Measurements from ENCODE around the gene SFT2D2.
"Not testable (repeated sequence)": the region's sequence is repeated elsewhere in the genome, so short reads cannot be mapped to it uniquely, and the experiment has no call there.

SFT2D2 gene

DNA sequence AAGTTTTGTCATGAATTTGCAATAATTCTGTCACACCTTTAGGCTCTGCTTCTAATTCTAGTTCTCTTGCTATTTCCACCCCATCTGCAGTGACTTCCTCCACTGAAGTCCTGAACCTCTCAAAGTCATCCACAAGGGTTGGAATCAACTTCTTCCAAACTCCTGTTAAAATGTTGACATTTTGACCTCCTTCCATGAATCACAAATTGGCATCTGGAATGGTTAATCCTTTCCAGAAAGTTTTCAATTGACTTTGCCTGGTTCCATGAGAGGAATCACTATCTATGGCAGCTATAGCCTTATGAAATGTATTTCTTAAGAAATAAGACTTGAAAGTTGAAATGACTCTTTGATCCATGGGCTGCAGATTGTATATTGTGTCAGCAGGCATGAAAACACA is 19.7 kb upstream of the SFT2D2 start:
- H2BK5ac ChIP-seq (ENCODE audit: low read depth, low read length, poor library complexity, severe bottlenecking) = no peak overlapping the region
- no peak for DNase-seq
- H2BK120ac ChIP-seq (ENCODE audit: low read depth, low read length) = no peak overlapping the region
- H3K14ac ChIP-seq (ENCODE audit: low read length in 2 of 2) = no peak overlapping the region
- H3K27me3 ChIP-seq (ENCODE audit: control insufficient read depth in 1 of 2, insufficient read depth in 1 of 2, low read length in 2 of 2) = no peaks in the 10 kb centered on the region
- H3K4ac ChIP-seq (ENCODE audit: low read depth in 1 of 2, low read length in 2 of 2) = no peak overlapping the region
- H4K8ac ChIP-seq (ENCODE audit: low read length) = no peak overlapping the region
- H3K79me1 ChIP-seq (replicated peaks; ENCODE audit: low read length, poor library complexity, severe bottlenecking) = no peaks in the 10 kb centered on the region
- H3K4me3 ChIP-seq (ENCODE audit: insufficient read depth in 1 of 2, low read depth in 1 of 2, low read length in 2 of 2) = no peak overlapping the region
- no peak overlapping the region for H3K27ac ChIP-seq (ENCODE audit: low read length, poor library complexity, severe bottlenecking)
- H4K91ac ChIP-seq (ENCODE audit: low read length) = no peak overlapping the region
- H2BK12ac ChIP-seq (ENCODE audit: low read length in 2 of 2) = no peak overlapping the region
- peaks cover 2% of the 10 kb centered on the region for H3K9me3 ChIP-seq (ENCODE audit: control insufficient read depth, low read length)
- no peak overlapping the region for H3K23ac ChIP-seq (ENCODE audit: low read length in 2 of 2)
- H2BK15ac ChIP-seq (ENCODE audit: low read depth, poor library complexity, severe bottlenecking) = no peak overlapping the region
- no peak overlapping the region for H2AK5ac ChIP-seq (ENCODE audit: low read length, severe bottlenecking)
- H3K4me2 ChIP-seq (ENCODE audit: low read length, poor library complexity, severe bottlenecking) = no peak overlapping the region
- no peaks in the 10 kb centered on the region for H3K4me1 ChIP-seq (ENCODE audit: control insufficient read depth, insufficient read depth, low read depth, low read length)
- no peak overlapping the region for H3K9ac ChIP-seq (ENCODE audit: low read length)
- peaks cover 0 to 5% of the 10 kb centered on the region in 2 experiments for H3K36me3 ChIP-seq (ENCODE audit: control insufficient read depth in 1 of 2, insufficient read depth in 2 of 2, low read depth in 1 of 2, low read length in 2 of 2)
- H2AFZ ChIP-seq (ENCODE audit: low read depth, low read length) = no peak overlapping the region
- no peak overlapping the region for H3K18ac ChIP-seq (ENCODE audit: low read depth in 1 of 2, low read length in 2 of 2)

DNA sequence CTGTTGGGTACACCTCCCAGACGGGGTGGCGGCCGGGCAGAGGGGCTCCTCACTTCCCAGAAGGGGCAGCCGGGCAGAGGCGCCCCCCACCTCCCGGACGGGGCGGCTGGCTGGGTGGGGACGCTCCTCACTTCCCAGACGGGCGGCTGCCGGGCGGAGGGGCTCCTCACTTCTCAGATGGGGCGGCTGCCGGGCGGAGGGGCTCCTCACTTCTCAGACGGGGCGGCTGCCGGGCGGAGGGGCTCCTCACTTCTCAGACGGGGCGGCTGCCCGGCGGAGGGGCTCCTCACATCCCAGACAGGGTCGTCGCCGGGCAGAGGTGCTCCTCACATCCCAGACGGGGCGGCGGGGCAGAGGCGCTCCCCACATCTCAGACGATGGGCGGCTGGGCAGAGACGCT is 18.1 kb upstream of the SFT2D2 start:
- H3K9ac ChIP-seq (ENCODE audit: low read length); H4K91ac ChIP-seq (ENCODE audit: low read length); H3K36me3 ChIP-seq (ENCODE audit: control insufficient read depth in 1 of 2, insufficient read depth in 2 of 2, low read depth in 1 of 2, low read length in 2 of 2); H2BK15ac ChIP-seq (ENCODE audit: low read depth, poor library complexity, severe bottlenecking); H3K18ac ChIP-seq (ENCODE audit: low read depth in 1 of 2, low read length in 2 of 2); H2BK12ac ChIP-seq (ENCODE audit: low read length in 2 of 2); H4K8ac ChIP-seq (ENCODE audit: low read length); H3K4me3 ChIP-seq (ENCODE audit: insufficient read depth in 1 of 2, low read depth in 1 of 2, low read length in 2 of 2); H3K9me3 ChIP-seq (ENCODE audit: control insufficient read depth, low read length); H2BK120ac ChIP-seq (ENCODE audit: low read depth, low read length); H3K4ac ChIP-seq (ENCODE audit: low read depth in 1 of 2, low read length in 2 of 2); H3K4me1 ChIP-seq (ENCODE audit: control insufficient read depth, insufficient read depth, low read depth, low read length); H3K27me3 ChIP-seq (ENCODE audit: control insufficient read depth in 1 of 2, insufficient read depth in 1 of 2, low read length in 2 of 2); H3K79me1 ChIP-seq (replicated peaks; ENCODE audit: low read length, poor library complexity, severe bottlenecking); H3K14ac ChIP-seq (ENCODE audit: low read length in 2 of 2); H2AFZ ChIP-seq (ENCODE audit: low read depth, low read length); H2BK5ac ChIP-seq (ENCODE audit: low read depth, low read length, poor library complexity, severe bottlenecking); H3K27ac ChIP-seq (ENCODE audit: low read length, poor library complexity, severe bottlenecking); DNase-seq; H3K4me2 ChIP-seq (ENCODE audit: low read length, poor library complexity, severe bottlenecking); H2AK5ac ChIP-seq (ENCODE audit: low read length, severe bottlenecking); H3K23ac ChIP-seq (ENCODE audit: low read length in 2 of 2): not testable (repeated sequence)
- 96% methylated on average over 22 of the region's 34 CpGs for WGBS

DNA sequence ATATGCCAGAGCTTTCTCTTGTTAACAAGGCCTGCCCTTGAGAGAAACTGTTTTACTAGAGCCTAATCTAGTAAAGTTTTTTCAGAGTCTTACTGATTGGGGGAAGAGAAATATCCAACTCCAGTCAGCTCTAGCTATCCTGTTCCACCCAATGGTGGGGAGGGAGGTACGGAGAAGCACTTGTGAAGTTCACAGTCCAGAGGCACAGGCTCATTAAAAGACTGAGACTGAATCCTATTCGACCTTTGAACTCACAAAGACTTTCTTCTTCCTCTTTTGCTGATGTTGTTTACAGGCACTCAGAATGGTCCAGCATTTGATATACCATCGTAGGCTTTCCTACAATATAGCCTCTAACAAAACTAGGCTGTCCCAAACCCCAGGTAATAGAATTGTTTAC is 15.5 kb upstream of the SFT2D2 start:
- Histone ChIP-seq H3K4me3 (ENCODE audit: insufficient read depth in 1 of 2, low read depth in 1 of 2, low read length in 2 of 2) (no peak overlapping the region), H3K18ac (ENCODE audit: low read depth in 1 of 2, low read length in 2 of 2) (no peak overlapping the region), H3K27ac (ENCODE audit: low read length, poor library complexity, severe bottlenecking) (no peak overlapping the region), H3K9me3 (ENCODE audit: control insufficient read depth, low read length) (peaks cover 13% of the 10 kb centered on the region), H3K36me3 (ENCODE audit: control insufficient read depth in 1 of 2, insufficient read depth in 2 of 2, low read depth in 1 of 2, low read length in 2 of 2) (no peaks in the 10 kb centered on the region), H4K91ac (ENCODE audit: low read length) (no peak overlapping the region), H3K14ac (ENCODE audit: low read length in 2 of 2) (no peak overlapping the region), H4K8ac (ENCODE audit: low read length) (no peak overlapping the region), H3K23ac (ENCODE audit: low read length in 2 of 2) (no peak overlapping the region), H2AK5ac (ENCODE audit: low read length, severe bottlenecking) (no peak overlapping the region), H3K4me2 (ENCODE audit: low read length, poor library complexity, severe bottlenecking) (no peak overlapping the region), H2BK120ac (ENCODE audit: low read depth, low read length) (no peak overlapping the region), H3K9ac (ENCODE audit: low read length) (no peak overlapping the region), H3K4me1 (ENCODE audit: control insufficient read depth, insufficient read depth, low read depth, low read length) (no peaks in the 10 kb centered on the region), H3K79me1 (replicated peaks; ENCODE audit: low read length, poor library complexity, severe bottlenecking) (no peaks in the 10 kb centered on the region), H2BK12ac (ENCODE audit: low read length in 2 of 2) (no peak overlapping the region), H2AFZ (ENCODE audit: low read depth, low read length) (no peak overlapping the region), H3K4ac (ENCODE audit: low read depth in 1 of 2, low read length in 2 of 2) (no peak overlapping the region), H2BK5ac (ENCODE audit: low read depth, low read length, poor library complexity, severe bottlenecking) (no peak overlapping the region), H2BK15ac (ENCODE audit: low read depth, poor library complexity, severe bottlenecking) (no peak overlapping the region), H3K27me3 (ENCODE audit: control insufficient read depth in 1 of 2, insufficient read depth in 1 of 2, low read length in 2 of 2) (no peaks in the 10 kb centered on the region)
- DNase-seq = no peak
- 95% methylated on average over 3 of the region's 3 CpGs for WGBS

DNA sequence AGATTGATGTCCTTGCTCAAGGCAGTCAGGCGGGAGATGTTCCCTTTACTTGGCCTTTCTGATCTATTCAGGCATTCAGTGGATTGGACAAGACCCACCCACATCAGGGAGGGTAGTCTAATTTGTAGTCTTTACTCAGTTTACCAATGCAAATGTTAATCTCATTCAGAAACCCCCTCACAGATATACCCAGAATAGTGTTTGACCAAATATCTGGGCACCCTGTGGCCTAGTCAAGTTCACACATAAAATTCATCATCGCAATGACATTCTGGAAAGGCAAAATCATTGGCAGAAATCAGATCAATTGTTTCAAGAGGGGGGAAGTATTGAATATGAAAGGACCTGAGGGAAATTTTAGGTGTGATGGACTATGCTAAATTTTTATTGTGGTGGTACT is 12.5 kb upstream of the SFT2D2 start:
- H3K23ac ChIP-seq (ENCODE audit: low read length in 2 of 2) = no peak overlapping the region
- H3K4me2 ChIP-seq (ENCODE audit: low read length, poor library complexity, severe bottlenecking) = no peak overlapping the region
- no peaks in the 10 kb centered on the region for H3K79me1 ChIP-seq (replicated peaks; ENCODE audit: low read length, poor library complexity, severe bottlenecking)
- H2AFZ ChIP-seq (ENCODE audit: low read depth, low read length) = no peak overlapping the region
- H3K27ac ChIP-seq (ENCODE audit: low read length, poor library complexity, severe bottlenecking) = no peak overlapping the region
- DNase-seq = no peak
- no peaks in the 10 kb centered on the region for H3K27me3 ChIP-seq (ENCODE audit: control insufficient read depth in 1 of 2, insufficient read depth in 1 of 2, low read length in 2 of 2)
- H3K4me1 ChIP-seq (ENCODE audit: control insufficient read depth, insufficient read depth, low read depth, low read length) = no peaks in the 10 kb centered on the region
- no peak overlapping the region for H2BK12ac ChIP-seq (ENCODE audit: low read length in 2 of 2)
- H3K4ac ChIP-seq (ENCODE audit: low read depth in 1 of 2, low read length in 2 of 2) = no peak overlapping the region
- H4K91ac ChIP-seq (ENCODE audit: low read length) = no peak overlapping the region
- no peaks in the 10 kb centered on the region for H3K36me3 ChIP-seq (ENCODE audit: control insufficient read depth in 1 of 2, insufficient read depth in 2 of 2, low read depth in 1 of 2, low read length in 2 of 2)
- no peak overlapping the region for H2AK5ac ChIP-seq (ENCODE audit: low read length, severe bottlenecking)
- peaks cover 13% of the 10 kb centered on the region for H3K9me3 ChIP-seq (ENCODE audit: control insufficient read depth, low read length)
- no peak overlapping the region for H2BK15ac ChIP-seq (ENCODE audit: low read depth, poor library complexity, severe bottlenecking)
- 97% methylated on average over 2 of the region's 2 CpGs for WGBS
- H4K8ac ChIP-seq (ENCODE audit: low read length) = no peak overlapping the region
- no peak overlapping the region for H2BK5ac ChIP-seq (ENCODE audit: low read depth, low read length, poor library complexity, severe bottlenecking)
- no peak overlapping the region for H3K14ac ChIP-seq (ENCODE audit: low read length in 2 of 2)
- H3K4me3 ChIP-seq (ENCODE audit: insufficient read depth in 1 of 2, low read depth in 1 of 2, low read length in 2 of 2) = no peak overlapping the region
- no peak overlapping the region for H2BK120ac ChIP-seq (ENCODE audit: low read depth, low read length)
- no peak overlapping the region for H3K9ac ChIP-seq (ENCODE audit: low read length)
- no peak overlapping the region for H3K18ac ChIP-seq (ENCODE audit: low read depth in 1 of 2, low read length in 2 of 2)

Data from mesenchymal stem cell (in vitro differentiated cells and primary cell).